CD8-positive, alpha-beta memory T cell (primary cell): ENCODE data around the gene DQX1. TPM values are rescaled to one million over a fixed set of nuclear protein-coding genes. Genes with fewer than 3 reads are reported as not detected.

Experiments
- CTCF ChIA-PET: fragments of 350-600 bp; sonication (Branson Sonifier 250); formaldehyde crosslinking; loops from one replicate; lab custom pipeline; 2021; ENCODE audit warnings: antibody characterized with exemption; lab: Charles Lee
- POLR2A ChIA-PET: fragments of 350-600 bp; sonication (Branson Sonifier 250); formaldehyde crosslinking; loops from one replicate; lab custom pipeline; 2021; ENCODE audit warnings: antibody characterized with exemption; lab: Charles Lee
- DNase-seq, 5 donors: peaks; one replicate each; pipeline versions ENCODE4 v3.0.0 to v3.0.0-alpha.2; 2020 to 2022; ENCODE audit warnings: mixed read lengths in 1 of 5
- H3K27ac ChIP-seq: one replicate; pipeline ENCODE4 v1.7.0; 2013; ENCODE audit warnings: low read depth, mild to moderate bottlenecking, low read length, moderate library complexity
- H3K27me3 ChIP-seq: 2 replicates; pipeline ENCODE4 v1.7.0; 2013; ENCODE audit warnings: low read length, mild to moderate bottlenecking; ENCODE audit not compliant: insufficient read depth, poor library complexity, severe bottlenecking
- H3K36me3 ChIP-seq: 2 replicates; pipeline ENCODE4 v1.7.0; 2013; ENCODE audit warnings: mild to moderate bottlenecking, low read length, moderate library complexity; ENCODE audit not compliant: insufficient read depth
- H3K4me1 ChIP-seq: 2 replicates; pipeline ENCODE4 v1.7.0; 2013; ENCODE audit warnings: mild to moderate bottlenecking, low read length, moderate library complexity; ENCODE audit not compliant: insufficient read depth
- H3K4me3 ChIP-seq: 2 replicates; pipeline ENCODE4 v1.7.0; 2013; ENCODE audit warnings: mild to moderate bottlenecking, low read length
- H3K9me3 ChIP-seq: 2 replicates; pipeline ENCODE4 v1.7.0; 2013; ENCODE audit warnings: mild to moderate bottlenecking, low read length
- H3K27ac Mint-ChIP-seq, 8 donors: one replicate each; pipeline ENCODE4 v1.8.0; 2020 to 2021; ENCODE audit warnings: mixed read lengths in 8 of 8, mild to moderate bottlenecking in 6 of 8, inconsistent platforms in 3 of 8, moderate library complexity in 3 of 8
- H3K27me3 Mint-ChIP-seq, 2 donors: one replicate each; pipeline ENCODE4 v1.8.0; 2020 to 2021; ENCODE audit warnings: mixed read lengths in 2 of 2, mild to moderate bottlenecking in 1 of 2, moderate library complexity in 1 of 2
- H3K36me3 Mint-ChIP-seq, 3 donors: one replicate each; pipeline ENCODE4 v1.8.0; 2020 to 2021; ENCODE audit warnings: mixed read lengths in 3 of 3, inconsistent platforms in 1 of 3, mild to moderate bottlenecking in 1 of 3
- H3K4me1 Mint-ChIP-seq, 3 donors: one replicate each; pipeline ENCODE4 v1.8.0; 2020 to 2021; ENCODE audit warnings: mixed read lengths in 3 of 3, inconsistent platforms in 1 of 3, mild to moderate bottlenecking in 1 of 3
- H3K4me3 Mint-ChIP-seq, 7 donors: one replicate each; pipeline ENCODE4 v1.8.0; 2020 to 2021; ENCODE audit warnings: mixed read lengths in 7 of 7, mild to moderate bottlenecking in 6 of 7, moderate library complexity in 4 of 7, inconsistent platforms in 2 of 7
- H3K9me3 Mint-ChIP-seq, 5 donors: one replicate each; pipeline ENCODE4 v1.8.0; 2020 to 2022; ENCODE audit warnings: mixed read lengths in 5 of 5, mild to moderate bottlenecking in 3 of 5, moderate library complexity in 2 of 5, inconsistent platforms in 1 of 5
- polyA plus RNA-seq: library from polyadenylated mRNA; unstranded; fragments of 300-500 nt; fragmentation: Illumina TruSeq; gene quantifications from one replicate; pipeline ENCODE4 v1.2.3, GENCODE V29; 2021
- total RNA-seq, 2 experiments: library from RNA; stranded (reverse); gene quantifications; one replicate each; pipeline ENCODE4 v1.2.3, GENCODE V29; 2021

DQX1 gene
- total and polyA plus RNA-seq, 3 experiments from 2014 or later: 0.51 to 0.83 TPM; not detected in 1

DNA sequence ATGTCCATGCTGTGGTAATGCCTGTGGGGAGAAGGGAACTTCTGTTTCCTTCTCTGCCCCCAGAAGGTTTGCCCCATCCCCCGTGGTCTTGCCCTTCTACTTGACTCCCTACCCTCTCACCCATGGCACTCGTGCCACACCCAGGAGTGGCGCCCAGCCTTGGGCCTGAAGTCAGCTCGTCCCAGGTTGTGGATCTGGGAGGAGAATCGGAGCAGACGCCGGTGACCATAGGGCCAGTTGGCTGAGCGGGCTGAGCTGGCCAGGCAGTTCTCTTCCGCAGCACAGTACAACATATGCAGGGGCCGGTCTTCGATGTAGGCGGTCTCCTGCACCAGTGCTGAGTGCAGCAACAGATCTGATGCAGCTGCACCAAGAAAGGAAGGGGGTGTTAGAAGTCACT, 8.4 kb upstream of the DQX1 start:
- peak overlapping the region in 1 of 8 donors; percentile 66 for H3K27ac Mint-ChIP-seq
- ChIA-PET POLR2A (no interaction called here), CTCF (no interaction called here)
- Histone ChIP-seq H3K27me3 (peaks cover 4% of the 10 kb centered on the region), H3K27ac (no peak overlapping the region), H3K4me1 (peaks cover 16% of the 10 kb centered on the region), H3K36me3 (peaks cover 9% of the 10 kb centered on the region), H3K4me3 (no peak overlapping the region), H3K9me3 (no peaks in the 10 kb centered on the region)
- no peak for DNase-seq
- H3K36me3 Mint-ChIP-seq: peaks cover 0 to 26% (median 0%) of the 10 kb centered on the region in 3 donors
- H3K4me3 Mint-ChIP-seq: peak overlapping the region in 1 of 7 donors; percentile 29
- H3K4me1 Mint-ChIP-seq: peaks cover 18 to 20% (median 20%) of the 10 kb centered on the region in 3 donors
- peaks cover 4 to 25% of the 10 kb centered on the region in 2 donors for H3K27me3 Mint-ChIP-seq
- no peaks in the 10 kb centered on the region for H3K9me3 Mint-ChIP-seq

DNA sequence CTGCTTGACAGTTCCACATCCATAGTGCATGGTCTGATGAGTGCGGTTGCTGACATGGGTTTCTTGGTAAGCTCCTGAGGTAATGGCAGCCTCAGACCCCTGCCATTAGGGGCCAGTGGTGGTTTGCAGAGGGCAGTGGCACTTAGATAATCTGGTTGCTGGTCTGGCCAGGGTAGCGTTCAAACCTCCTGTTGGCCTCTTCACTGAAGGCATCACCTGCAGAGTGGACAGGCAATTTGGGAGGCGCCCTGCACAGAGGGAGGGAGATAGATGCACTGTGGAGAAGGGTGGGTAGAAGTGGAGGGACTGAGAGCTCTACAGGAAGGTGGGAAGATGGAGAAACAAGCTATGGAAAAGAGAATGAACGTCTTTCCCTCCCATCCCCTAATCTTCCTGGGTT, 7.4 kb upstream of the DQX1 start:
- Mint-ChIP-seq H3K27ac (peak overlapping the region in 1 of 8 donors; percentile 21), H3K27me3 (peaks cover 0 to 16% of the 10 kb centered on the region in 2 donors), H3K9me3 (no peaks in the 10 kb centered on the region), H3K4me3 (no peak overlapping the region), H3K4me1 (peaks cover 23 to 28% (median 27%) of the 10 kb centered on the region in 3 donors), H3K36me3 (peaks cover 0 to 33% (median 0%) of the 10 kb centered on the region in 3 donors)
- Histone ChIP-seq H3K9me3 (no peaks in the 10 kb centered on the region), H3K4me1 (peaks cover 24% of the 10 kb centered on the region), H3K27ac (no peak overlapping the region), H3K36me3 (peaks cover 9% of the 10 kb centered on the region), H3K27me3 (peaks cover 4% of the 10 kb centered on the region), H3K4me3 (no peak overlapping the region)
- ChIA-PET CTCF (interaction anchor here (5.1 kb wide), 1 partner anchor 50 kb away, joined by 42 read pairs; the partner anchor contains the start of genes CCDC142 and TTC31), POLR2A (no interaction called here)
- no peak for DNase-seq

DNA sequence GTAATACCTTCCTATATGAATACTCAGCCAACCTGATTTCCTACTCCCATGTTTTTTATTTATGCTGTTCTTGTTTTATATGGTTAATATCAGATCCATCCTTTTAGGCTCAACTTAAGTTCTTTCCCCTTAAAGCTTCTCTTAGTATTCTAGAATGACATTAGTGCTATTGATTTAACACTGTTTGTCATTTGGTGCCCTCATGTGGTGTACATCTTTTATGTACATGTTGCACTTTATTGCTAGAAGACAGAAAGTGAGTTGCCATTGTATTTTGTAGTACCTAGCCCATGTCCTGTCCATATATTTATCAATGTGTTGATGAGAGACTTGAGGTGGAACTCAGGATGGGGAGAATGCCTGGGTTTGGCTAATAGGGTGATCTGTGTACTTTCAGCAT, 6.2 kb upstream of the DQX1 start:
- ChIA-PET POLR2A (interaction anchor here (0.8 to 1.7 kb wide), 3 partner anchors 49 to 78 kb away, joined by 3 to 5 read pairs (median 3); partner anchors contain the start of gene CCDC142), CTCF (interaction anchor here (0.9 to 5.1 kb wide), 15 partner anchors 19 to 282 kb away, joined by 3 to 42 read pairs (median 4); partner anchors contain the start of genes C2orf81, CCDC142, INO80B and MRPL53)
- Mint-ChIP-seq H3K4me1 (peaks cover 30 to 40% (median 38%) of the 10 kb centered on the region in 3 donors), H3K9me3 (no peaks in the 10 kb centered on the region), H3K36me3 (peaks cover 3 to 46% (median 5%) of the 10 kb centered on the region in 3 donors), H3K27me3 (peaks cover 0 to 3% of the 10 kb centered on the region in 2 donors), H3K4me3 (peak overlapping the region; percentile 2 to 78 (median 53)), H3K27ac (peak overlapping the region in 7 of 8 donors; percentile 34 to 96 (median 70))
- H3K4me3 ChIP-seq: no peak overlapping the region
- peaks cover 28% of the 10 kb centered on the region for H3K4me1 ChIP-seq
- peak in 1 of 5 donors; percentile 36 for DNase-seq
- H3K27ac ChIP-seq: no peak overlapping the region
- H3K27me3 ChIP-seq: peaks cover 4% of the 10 kb centered on the region
- H3K36me3 ChIP-seq: peaks cover 13% of the 10 kb centered on the region
- no peaks in the 10 kb centered on the region for H3K9me3 ChIP-seq

DNA sequence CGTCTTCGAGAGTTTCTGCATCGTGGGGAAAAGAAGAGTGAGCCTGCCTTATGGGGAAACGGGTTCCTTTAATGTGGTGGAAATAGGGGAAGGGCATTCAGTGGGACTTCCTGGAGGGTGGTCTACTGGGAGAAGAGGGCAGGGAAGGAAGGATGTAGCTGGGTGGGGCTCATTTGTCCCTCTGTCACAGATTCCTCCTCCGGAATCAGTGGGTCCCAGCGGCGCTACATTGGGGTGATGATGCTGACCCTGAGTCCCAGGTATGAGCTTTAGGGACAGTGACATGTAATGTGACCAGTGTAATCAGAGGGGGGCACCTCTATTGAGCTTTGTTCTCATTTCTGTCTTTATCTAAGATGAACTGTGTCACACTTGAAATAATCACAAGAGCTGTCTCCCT, 5.6 kb upstream of the DQX1 start:
- peak overlapping the region in 5 of 7 donors; percentile 26 to 95 (median 64) for H3K4me3 Mint-ChIP-seq

DNA sequence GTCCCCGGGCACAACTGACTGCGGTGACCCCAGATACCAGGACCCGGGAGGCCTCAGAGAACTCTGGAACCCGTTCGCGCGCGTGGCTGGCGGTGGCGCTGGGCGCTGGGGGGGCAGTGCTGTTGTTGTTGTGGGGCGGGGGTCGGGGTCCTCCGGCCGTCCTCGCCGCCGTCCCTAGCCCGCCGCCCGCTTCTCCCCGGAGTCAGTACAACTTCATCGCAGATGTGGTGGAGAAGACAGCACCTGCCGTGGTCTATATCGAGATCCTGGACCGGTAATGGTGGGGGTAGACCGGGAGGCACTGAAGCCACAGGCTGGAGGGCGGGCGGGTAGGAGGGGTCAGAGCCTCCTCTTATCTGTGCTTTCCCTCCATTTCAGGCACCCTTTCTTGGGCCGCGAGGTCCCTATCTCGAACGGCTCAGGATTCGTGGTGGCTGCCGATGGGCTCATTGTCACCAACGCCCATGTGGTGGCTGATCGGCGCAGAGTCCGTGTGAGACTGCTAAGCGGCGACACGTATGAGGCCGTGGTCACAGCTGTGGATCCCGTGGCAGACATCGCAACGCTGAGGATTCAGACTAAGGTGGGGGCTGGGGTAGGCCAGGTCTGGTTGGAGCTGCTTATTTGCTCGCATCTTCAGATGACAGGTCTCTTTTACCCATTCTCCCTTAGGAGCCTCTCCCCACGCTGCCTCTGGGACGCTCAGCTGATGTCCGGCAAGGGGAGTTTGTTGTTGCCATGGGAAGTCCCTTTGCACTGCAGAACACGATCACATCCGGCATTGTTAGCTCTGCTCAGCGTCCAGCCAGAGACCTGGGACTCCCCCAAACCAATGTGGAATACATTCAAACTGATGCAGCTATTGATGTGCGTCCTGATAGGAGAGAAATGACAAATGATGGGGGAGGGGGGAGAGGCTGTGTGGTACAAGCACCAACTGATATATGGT, 4.5 kb upstream of the DQX1 start:
- H3K27ac ChIP-seq: peak overlapping the region; percentile 86
- POLR2A ChIA-PET: interaction anchor here (0.6 to 1.9 kb wide), 10 partner anchors 8 to 352 kb away, joined by 3 to 12 read pairs (median 5); partner anchors contain the start of genes CCDC142, MOB1A, PCGF1 and TTC31
- peaks cover 32 to 44% (median 38%) of the 10 kb centered on the region in 3 donors for H3K4me1 Mint-ChIP-seq

More for the DNA sequence above, 5.6 kb upstream of the DQX1 start:
- POLR2A ChIA-PET: interaction anchor here (0.8 to 1.7 kb wide), 4 partner anchors 48 to 77 kb away, joined by 3 to 5 read pairs (median 4); partner anchors contain the start of genes CCDC142 and WBP1
- CTCF ChIA-PET: interaction anchor here (0.8 to 5.1 kb wide), 16 partner anchors 20 to 282 kb away, joined by 3 to 42 read pairs (median 4); partner anchors contain the start of genes C2orf81, CCDC142, INO80B and MRPL53
- peaks cover 28% of the 10 kb centered on the region for H3K4me1 ChIP-seq
- peaks cover 18% of the 10 kb centered on the region for H3K36me3 ChIP-seq
- peaks cover 0 to 2% of the 10 kb centered on the region in 2 donors for H3K27me3 Mint-ChIP-seq
- H3K9me3 Mint-ChIP-seq: no peaks in the 10 kb centered on the region
- peaks cover 8 to 51% (median 10%) of the 10 kb centered on the region in 3 donors for H3K36me3 Mint-ChIP-seq
- H3K4me3 ChIP-seq: no peak overlapping the region
- peak overlapping the region in 6 of 8 donors; percentile 34 to 96 (median 78) for H3K27ac Mint-ChIP-seq
- H3K27me3 ChIP-seq: no peaks in the 10 kb centered on the region
- no peak for DNase-seq
- no peaks in the 10 kb centered on the region for H3K9me3 ChIP-seq
- H3K27ac ChIP-seq: no peak overlapping the region
- H3K4me1 Mint-ChIP-seq: peaks cover 30 to 40% (median 38%) of the 10 kb centered on the region in 3 donors

DNA sequence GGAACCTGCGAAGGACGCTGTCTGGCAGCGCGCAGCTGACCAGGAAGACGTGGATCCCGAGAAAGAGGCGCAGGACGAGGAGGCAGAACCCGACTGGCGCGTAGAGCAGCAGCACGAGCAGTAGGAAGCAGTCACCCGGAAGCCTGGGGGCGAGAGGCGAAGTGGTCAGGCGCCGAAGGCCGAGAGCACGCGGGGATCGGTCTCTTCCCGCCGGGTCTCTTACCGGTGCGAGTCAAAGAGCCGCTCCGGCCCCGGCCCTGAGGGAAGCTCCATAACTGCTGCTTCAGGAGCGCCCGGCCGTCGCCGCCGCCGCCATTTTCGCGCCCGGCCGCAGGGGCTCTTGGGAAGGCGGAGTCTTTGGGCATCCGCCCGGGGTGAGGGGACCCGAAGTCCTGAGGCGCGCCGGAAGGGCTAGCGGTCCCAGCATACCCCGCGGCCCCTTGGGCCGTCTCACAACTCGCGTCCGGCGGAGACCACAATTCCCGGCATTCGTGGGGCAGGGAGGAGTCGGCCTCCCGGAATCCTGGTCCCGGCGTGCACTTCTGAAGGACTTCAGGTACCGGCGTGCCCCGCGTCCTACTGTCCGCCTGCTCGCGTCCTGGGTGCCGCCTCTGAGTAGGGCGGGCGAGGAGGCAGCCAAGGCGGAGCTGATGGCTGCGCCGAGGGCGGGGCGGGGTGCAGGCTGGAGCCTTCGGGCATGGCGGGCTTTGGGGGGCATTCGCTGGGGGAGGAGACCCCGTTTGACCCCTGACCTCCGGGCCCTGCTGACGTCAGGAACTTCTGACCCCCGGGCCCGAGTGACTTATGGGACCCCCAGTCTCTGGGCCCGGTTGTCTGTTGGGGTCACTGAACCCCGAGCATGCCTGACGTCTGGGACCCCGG, 3.6 kb upstream of the DQX1 start, which contains the start of the genes AUP1 and HTRA2:
Gene AUP1 (minus strand): TSS at position 350 of the 882 bp plus-strand sequence. CDS start 77 bp downstream, at position 273.
Gene HTRA2 (plus strand): TSS at position 577 of the 882 bp plus-strand sequence. CDS start 74 bp downstream, at position 651.
- Histone ChIP-seq H3K36me3 (peaks cover 22% of the 10 kb centered on the region), H3K27me3 (no peaks in the 10 kb centered on the region), H3K4me3 (peak within 1 kb of the TSS; percentile 94), H3K9me3 (no peaks in the 10 kb centered on the region), H3K27ac (peak within 1 kb of the TSS; percentile 86), H3K4me1 (peaks cover 28% of the 10 kb centered on the region)
- Mint-ChIP-seq H3K4me1 (peaks cover 32 to 44% (median 38%) of the 10 kb centered on the region in 3 donors), H3K36me3 (peaks cover 15 to 60% (median 17%) of the 10 kb centered on the region in 3 donors), H3K9me3 (no peaks in the 10 kb centered on the region), H3K27me3 (peaks cover 0 to 2% of the 10 kb centered on the region in 2 donors), H3K4me3 (peak within 1 kb of the TSS; percentile 87 to 97 (median 95)), H3K27ac (peak within 1 kb of the TSS; percentile 51 to 98 (median 95))
- ChIA-PET POLR2A (interaction anchor here (0.6 to 1.9 kb wide), 10 partner anchors 17 to 351 kb away, joined by 3 to 12 read pairs (median 4); partner anchors contain the start of genes CCDC142, MOB1A, PCGF1 and TTC31), CTCF (interaction anchor here (0.8 to 5.1 kb wide), 8 partner anchors 10 to 351 kb away, joined by 3 to 42 read pairs (median 4); partner anchors contain the start of genes CCDC142, MOB1A and TTC31)
- peak; percentile 79 to 89 (median 84) for DNase-seq

More for the DNA sequence above, 4.5 kb upstream of the DQX1 start:
- H3K27me3 ChIP-seq: no peaks in the 10 kb centered on the region
- peaks cover 22% of the 10 kb centered on the region for H3K36me3 ChIP-seq
- CTCF ChIA-PET: interaction anchor here (0.8 to 5.1 kb wide), 7 partner anchors 9 to 352 kb away, joined by 3 to 42 read pairs (median 5); partner anchors contain the start of genes CCDC142, INO80B, MOB1A and PCGF1
- H3K9me3 ChIP-seq: no peaks in the 10 kb centered on the region
- DNase-seq: peak; percentile 41 to 79 (median 58)
- peaks cover 28% of the 10 kb centered on the region for H3K4me1 ChIP-seq
- Mint-ChIP-seq H3K9me3 (no peaks in the 10 kb centered on the region), H3K36me3 (peaks cover 15 to 60% (median 15%) of the 10 kb centered on the region in 3 donors), H3K27ac (peak overlapping the region; percentile 51 to 98 (median 90)), H3K27me3 (peaks cover 0 to 2% of the 10 kb centered on the region in 2 donors), H3K4me3 (peak overlapping the region; percentile 87 to 97 (median 95))
- H3K4me3 ChIP-seq: peak overlapping the region; percentile 94
